Measurements from ENCODE around the gene SRP72. TPM values are rescaled to one million over a fixed set of nuclear protein-coding genes. Genes with fewer than 3 reads are reported as not detected.
A peak's percentile ranks its signal among the peaks of the same experiment; 100 is the strongest.

The SRP72 gene
- total RNA-seq, 1 donor from 2014 or later: 103 TPM

GRCh38 chr4:56427179-56427578, 40.2 kb upstream of the SRP72 start:
- H3K4me3 Mint-ChIP-seq (ENCODE audit: unreplicated experiment): no peak overlapping the region
- no peak overlapping the region for H3K27ac Mint-ChIP-seq (ENCODE audit: unreplicated experiment)
- no peak for DNase-seq (ENCODE audit: low spot score)
- TF ChIP-seq CTCF (IDR thresholded peaks at IDR 0.05): no peak
- peaks cover 4% of the 10 kb centered on the region for H3K4me1 Mint-ChIP-seq (ENCODE audit: low read depth)
- no peaks in the 10 kb centered on the region for H3K27me3 Mint-ChIP-seq (ENCODE audit: low read depth)
- no peaks in the 10 kb centered on the region for H3K36me3 Mint-ChIP-seq (ENCODE audit: low read depth)
- H3K9me3 Mint-ChIP-seq (ENCODE audit: low read depth): peaks cover 3% of the 10 kb centered on the region

GRCh38 chr4:56430203-56430602, 37.2 kb upstream of the SRP72 start:
- Mint-ChIP-seq H3K4me3 (ENCODE audit: unreplicated experiment) (no peak overlapping the region), H3K36me3 (ENCODE audit: low read depth) (no peaks in the 10 kb centered on the region), H3K27ac (ENCODE audit: unreplicated experiment) (no peak overlapping the region), H3K4me1 (ENCODE audit: low read depth) (peaks cover 20% of the 10 kb centered on the region), H3K27me3 (ENCODE audit: low read depth) (no peaks in the 10 kb centered on the region), H3K9me3 (ENCODE audit: low read depth) (peaks cover 3% of the 10 kb centered on the region)
- DNase-seq (ENCODE audit: low spot score): no peak
- no peak for TF ChIP-seq CTCF (IDR thresholded peaks at IDR 0.05)

DNA sequence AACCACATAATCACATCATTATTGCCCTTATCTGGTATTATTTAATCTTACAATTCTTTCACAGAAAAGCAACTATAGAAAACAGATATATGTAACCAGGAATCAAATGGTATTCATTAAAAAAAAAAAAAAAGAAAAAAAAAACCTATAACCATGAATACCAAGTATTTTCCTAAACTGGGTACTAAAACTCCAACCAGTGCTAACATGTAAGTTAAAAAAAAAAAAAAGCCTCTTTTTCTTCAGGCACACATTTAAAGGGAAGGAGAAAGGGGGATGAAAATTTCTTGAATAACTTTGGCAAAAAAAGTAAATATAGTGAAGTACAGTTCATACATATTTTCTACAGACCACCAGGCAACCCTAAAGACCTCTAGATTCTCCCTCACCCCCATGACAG, 34.1 kb upstream of the SRP72 start:
- Mint-ChIP-seq H3K9me3 (ENCODE audit: low read depth) (no peaks in the 10 kb centered on the region), H3K27ac (ENCODE audit: unreplicated experiment) (peak overlapping the region; percentile 96), H3K4me1 (ENCODE audit: low read depth) (peaks cover 27% of the 10 kb centered on the region), H3K27me3 (ENCODE audit: low read depth) (no peaks in the 10 kb centered on the region), H3K36me3 (ENCODE audit: low read depth) (no peaks in the 10 kb centered on the region), H3K4me3 (ENCODE audit: unreplicated experiment) (peak overlapping the region; percentile 90)
- DNase-seq (ENCODE audit: low spot score): no peak
- no peak for TF ChIP-seq CTCF (IDR thresholded peaks at IDR 0.05)

DNA sequence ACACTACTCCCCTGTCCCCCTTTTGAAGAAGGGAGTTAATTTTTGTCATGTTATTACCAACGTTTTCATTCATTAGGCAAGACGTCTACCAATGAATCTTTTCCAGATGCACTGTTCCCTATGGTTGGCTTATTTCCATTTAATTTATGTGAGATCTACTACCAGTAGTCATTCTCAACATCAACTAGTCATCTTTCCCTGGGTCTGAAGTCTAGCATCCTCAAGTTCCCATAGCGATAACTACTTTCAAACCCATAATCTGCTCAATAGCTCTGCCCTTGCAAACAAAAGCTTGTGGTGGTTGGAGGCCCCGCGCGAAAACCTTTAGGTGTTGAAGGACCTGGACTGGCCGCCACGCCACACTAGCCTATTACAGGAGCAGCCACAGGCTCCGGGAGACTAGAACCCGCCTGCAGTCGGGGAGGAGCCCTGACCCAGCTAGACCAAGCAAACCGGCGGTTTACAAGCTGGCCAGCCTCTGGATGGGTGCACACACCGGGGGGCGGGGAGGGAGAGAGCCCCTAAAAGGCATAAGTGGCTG, 32.7 kb upstream of the SRP72 start:
- peak overlapping the region; percentile 96 for H3K27ac Mint-ChIP-seq (ENCODE audit: unreplicated experiment)
- no peaks in the 10 kb centered on the region for H3K36me3 Mint-ChIP-seq (ENCODE audit: low read depth)
- H3K4me1 Mint-ChIP-seq (ENCODE audit: low read depth): peaks cover 29% of the 10 kb centered on the region
- DNase-seq (ENCODE audit: low spot score): no peak
- no peak for TF ChIP-seq CTCF (IDR thresholded peaks at IDR 0.05)
- H3K27me3 Mint-ChIP-seq (ENCODE audit: low read depth): no peaks in the 10 kb centered on the region
- peak overlapping the region; percentile 90 for H3K4me3 Mint-ChIP-seq (ENCODE audit: unreplicated experiment)
- no peaks in the 10 kb centered on the region for H3K9me3 Mint-ChIP-seq (ENCODE audit: low read depth)

DNA sequence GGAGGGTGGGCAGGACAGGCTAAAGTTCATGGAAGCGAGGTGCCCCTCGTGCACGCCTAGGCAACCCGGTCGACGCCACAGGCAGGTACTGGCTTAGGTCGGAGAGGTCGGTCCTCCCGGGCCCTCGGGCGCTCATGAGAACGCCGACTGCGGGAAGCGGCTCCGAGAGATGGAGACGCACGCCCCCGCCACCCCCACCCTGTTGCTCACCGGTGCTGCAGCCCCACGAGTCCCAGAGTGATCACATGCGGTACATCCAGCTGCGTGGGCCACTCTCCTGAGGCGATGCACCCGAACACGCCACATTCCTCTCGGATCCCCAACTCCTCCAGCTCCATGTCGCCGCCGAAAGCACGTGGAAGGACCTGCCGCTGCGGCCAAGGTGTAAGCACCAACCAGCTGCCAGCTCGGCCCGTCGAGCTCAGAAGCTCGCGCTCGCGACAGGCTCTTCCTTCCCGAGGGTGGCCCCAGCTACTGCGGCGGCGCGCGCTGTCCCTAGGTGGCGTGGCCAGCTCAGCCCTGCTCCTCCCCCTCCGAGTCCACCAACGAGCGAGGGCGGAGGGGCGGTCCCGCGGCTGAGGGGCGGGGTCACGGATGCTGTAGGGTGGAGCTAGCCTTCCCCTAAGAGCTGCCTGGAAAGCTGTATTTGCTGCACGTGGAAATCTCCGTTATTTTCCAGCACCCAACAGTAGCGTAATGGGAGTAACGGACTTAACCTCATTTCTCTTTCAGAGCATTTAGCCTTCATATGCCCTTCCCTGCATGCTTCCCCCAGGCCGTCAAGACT, 32.1 kb upstream of the SRP72 start, which contains the start of gene PPAT:
Gene PPAT (minus strand): TSS at position 476 of the 787 bp plus-strand sequence. CDS start 138 bp downstream, at position 338.
- peaks cover 34% of the 10 kb centered on the region for H3K4me1 Mint-ChIP-seq (ENCODE audit: low read depth)
- peak within 1 kb of the TSS; percentile 90 for H3K4me3 Mint-ChIP-seq (ENCODE audit: unreplicated experiment)
- peak; percentile 52 for TF ChIP-seq CTCF (IDR thresholded peaks at IDR 0.05)
- H3K36me3 Mint-ChIP-seq (ENCODE audit: low read depth): no peaks in the 10 kb centered on the region
- H3K27me3 Mint-ChIP-seq (ENCODE audit: low read depth): no peaks in the 10 kb centered on the region
- DNase-seq (ENCODE audit: low spot score): peak; percentile 100
- no peaks in the 10 kb centered on the region for H3K9me3 Mint-ChIP-seq (ENCODE audit: low read depth)
- peak within 1 kb of the TSS; percentile 98 for H3K27ac Mint-ChIP-seq (ENCODE audit: unreplicated experiment)
